Activated CD4-positive, alpha-beta T cell treated with anti-CD3 and anti-CD28 coated beads, Interleukin-2, Interleukin-6, amounts not matched to agents 100 ng/mL and 50 ng/mL, durations not matched to agents 16 hours and 8 hours (primary cell): ENCODE measurements around the gene ITSN2.
"Not testable (repeated sequence)": the region's sequence is repeated elsewhere in the genome, so short reads cannot be mapped to it uniquely, and the experiment has no call there.

Experiments used
- DNase-seq: peaks from one replicate; pipeline ENCODE4 v3.0.0-alpha.2; 2020

Gene ITSN2

DNA sequence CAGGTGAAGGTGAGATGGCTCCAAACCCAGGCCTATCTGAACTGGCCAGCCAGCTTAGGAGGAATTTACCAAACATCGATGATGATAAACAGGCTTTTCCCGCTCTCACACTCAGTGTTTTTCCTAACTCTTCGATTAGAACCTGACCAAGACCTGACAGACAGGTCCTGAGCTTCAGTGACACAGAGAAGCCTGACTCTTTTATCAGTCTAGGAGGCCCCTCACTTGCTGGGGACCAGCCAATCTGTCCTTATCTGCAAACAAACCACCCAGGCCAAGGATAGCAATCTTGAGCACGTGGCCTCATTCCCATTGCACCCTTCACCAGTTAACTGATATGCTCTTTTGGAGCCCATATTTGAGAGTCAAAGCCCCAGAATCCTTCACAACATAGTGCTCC lies 1.9 kb upstream of the ITSN2 start:
- DNase-seq, result no peak

- DNase-seq, result no peak
Observed at GRCh38 chr2:24360963-24361330, 611 bp upstream of the ITSN2 start.

DNA sequence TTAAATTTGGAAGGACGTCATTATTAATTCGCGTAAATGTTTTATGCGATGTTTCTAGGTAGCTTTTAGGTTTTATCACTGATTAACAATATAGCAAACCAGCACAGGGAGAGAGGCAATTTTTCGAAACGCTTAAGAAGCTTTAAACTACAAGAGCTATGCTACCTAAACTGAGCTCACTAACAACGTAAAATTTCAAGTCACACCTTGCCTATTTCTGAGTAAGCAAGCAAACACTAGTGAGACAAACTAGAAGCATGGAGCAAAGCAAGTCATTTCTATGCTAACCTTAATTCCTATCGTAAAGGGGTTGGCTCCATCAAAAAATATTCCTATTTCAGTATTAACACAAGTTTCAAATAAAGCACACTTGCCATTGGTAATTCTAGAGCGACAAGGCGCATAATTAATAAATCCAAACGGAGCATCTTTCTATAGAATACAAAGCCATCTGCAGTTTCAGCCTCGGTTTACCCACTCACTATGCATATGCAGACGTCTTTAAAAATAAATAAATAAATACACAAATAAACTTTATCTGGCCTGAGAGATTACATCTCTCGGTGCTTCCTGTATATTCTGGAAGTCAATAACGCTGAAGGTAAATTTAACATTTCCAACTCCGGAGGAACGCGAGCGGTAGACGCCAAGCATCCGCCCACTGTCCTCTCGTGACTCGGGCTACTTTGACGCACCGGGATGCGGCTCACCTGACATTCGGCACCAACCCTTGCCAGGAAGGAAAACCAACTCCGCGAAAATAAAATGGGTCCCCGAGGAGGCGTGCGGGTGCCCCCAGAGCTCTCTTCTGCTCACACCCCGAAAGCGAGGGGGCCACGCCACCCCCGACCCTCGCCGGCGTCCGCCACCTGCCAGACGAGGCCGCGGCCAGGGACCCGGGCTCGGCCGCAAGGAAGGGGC lies 947 bp downstream of the ITSN2 start:
- peak; percentile 52 for DNase-seq

DNA sequence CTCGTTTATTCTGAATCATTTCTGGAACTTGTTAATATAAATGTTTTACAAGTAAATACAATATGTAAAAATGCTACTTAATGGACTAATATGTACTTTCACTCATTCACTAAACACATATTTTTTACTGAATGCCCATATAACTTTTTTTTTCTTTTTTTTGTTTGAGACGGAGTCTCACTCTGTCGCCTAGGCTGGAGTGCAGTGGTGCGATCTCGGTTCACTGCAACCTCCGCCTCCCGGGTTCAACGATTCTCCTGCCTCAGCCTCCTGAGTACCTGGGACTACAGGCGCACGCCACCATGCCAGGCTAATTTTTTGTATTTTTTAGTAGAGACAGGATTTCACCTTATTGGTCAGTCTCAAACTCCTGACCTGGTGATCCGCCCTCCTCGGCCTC lies 2.6 kb downstream of the ITSN2 start:
- DNase-seq, result not testable (repeated sequence)

DNA sequence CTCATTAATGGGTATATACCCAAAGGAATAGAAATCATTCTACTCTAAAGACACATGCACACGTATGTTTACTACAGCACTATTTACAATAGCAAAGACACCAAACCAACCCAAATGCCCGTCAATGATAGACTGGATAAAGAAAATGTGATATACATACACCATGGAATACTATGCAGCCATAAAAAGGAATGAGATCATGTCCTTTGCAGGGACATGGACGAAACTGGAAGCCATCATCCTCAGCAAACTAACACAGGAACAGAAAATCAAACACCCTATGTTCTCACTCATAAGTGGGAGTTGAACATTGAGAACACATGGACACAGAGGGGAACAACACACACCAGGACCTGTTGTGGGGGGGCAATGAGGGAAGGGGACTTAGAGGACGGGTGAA lies 3.2 kb downstream of the ITSN2 start:
- DNase-seq, result not testable (repeated sequence)

DNA sequence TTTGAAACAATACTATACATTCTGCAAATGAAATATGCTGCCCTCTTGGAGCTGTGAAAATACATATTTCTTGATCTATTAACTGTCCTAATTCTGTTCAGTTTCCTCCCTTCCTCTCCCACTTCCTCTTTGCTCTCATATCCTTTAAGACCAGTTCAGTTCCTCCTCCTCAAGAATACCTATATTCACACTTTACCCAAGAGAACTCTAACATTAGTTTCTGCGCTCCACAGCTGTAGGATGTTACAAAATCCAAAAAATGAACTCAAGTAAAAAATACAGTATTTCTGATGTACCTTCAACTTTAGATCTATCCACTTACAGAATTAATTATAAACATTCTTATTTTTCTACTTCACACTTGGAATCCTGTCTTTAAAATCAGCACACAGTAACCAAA lies 5.4 kb downstream of the ITSN2 start:
- no peak for DNase-seq

GRCh38 chr2:24354395-24354794 lies 5.9 kb downstream of the ITSN2 start:
- DNase-seq, result no peak

DNA sequence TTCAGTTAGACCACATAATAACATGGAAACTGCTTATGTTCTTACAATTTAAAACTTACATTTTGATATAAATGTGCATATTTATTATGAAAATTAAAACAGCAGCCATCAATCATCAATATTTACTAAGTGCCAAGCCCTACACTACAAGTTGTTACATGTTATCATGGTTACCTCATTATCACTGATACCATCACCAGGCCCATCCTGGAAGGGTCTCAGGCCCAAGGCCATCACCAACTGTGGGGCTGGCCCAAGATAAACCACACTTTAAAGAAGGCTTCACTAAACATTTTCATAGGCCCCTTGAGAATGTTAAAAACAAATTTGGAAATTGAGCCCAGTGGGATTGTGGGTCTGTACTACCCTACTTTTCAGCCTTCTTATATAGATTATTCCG lies 6.4 kb downstream of the ITSN2 start:
- DNase-seq, result no peak

GRCh38 chr2:24353364-24353763 lies 7.0 kb downstream of the ITSN2 start:
- no peak for DNase-seq

GRCh38 chr2:24352664-24353063 lies 7.7 kb downstream of the ITSN2 start:
- no peak for DNase-seq

DNA sequence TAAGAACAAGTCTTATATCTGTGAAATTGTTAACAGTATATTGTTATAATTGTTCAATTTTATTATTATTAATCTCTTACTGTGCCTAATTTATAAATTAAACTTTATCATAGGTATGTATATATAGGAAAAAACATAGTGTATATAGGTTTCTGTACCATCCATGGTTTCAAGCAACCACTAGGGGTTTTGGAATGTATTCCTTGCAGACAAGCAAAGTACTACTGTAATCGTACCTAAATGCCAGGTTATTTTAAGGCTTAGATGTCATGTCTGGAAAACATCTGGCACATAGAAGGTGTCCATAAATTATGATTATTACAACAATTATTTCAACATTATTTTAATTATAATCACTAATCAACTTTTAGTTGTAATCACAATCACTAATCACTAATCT lies 8.4 kb downstream of the ITSN2 start:
- DNase-seq, result no peak

DNA sequence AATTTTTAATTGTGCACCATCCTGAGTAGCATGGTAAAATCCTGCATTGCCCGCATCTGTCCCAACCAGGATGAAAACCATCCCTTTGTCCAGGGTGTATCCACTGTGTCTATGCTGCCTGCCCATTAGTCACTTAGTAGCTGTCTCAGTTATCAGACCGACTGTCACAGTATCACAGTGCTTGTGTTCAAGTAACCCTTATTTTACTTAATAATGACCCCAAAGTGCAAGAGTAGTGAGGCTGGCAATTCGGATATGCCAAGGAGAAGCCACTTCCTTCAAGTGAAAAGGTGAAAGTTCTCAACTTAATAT lies 8.8 kb downstream of the ITSN2 start:
- DNase-seq, result no peak

DNA sequence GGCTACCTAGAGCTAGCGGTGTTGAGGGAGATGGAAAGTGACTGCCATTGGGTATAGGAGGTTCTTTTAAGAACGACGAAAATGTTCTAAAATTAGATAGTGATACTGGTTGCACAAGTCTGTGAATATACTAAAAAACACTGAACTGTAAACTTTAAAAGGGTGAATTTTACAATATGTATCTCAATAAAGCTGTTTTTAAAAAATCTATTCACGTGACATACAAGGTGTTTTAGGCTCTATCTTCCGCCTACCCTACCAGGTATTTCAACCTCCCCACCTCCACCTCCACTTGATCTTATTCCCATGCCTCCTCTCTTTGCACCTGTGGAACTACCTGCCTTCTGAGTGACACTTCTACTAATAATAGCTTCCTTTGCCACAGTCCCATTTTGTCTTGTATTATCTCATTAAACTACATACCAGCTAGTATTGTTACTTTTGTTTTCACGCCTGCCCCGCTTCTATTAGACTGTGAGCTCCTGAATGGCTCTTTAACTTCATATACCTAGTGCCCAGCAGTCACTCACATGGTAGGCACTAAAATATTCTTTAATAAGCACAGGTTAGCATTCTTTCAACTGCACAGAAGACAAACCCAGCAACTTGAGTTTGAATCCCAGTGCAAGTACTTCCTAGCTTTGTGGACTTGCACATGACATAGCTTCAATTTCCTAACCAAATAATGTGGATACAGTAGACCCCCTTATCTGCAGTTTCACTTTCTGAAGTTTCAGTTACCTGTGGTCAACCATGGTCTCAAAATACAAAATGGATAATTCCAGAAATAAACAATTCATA lies 9.3 kb downstream of the ITSN2 start:
- DNase-seq, result no peak

GRCh38 chr2:24349097-24349496 lies 11.2 kb downstream of the ITSN2 start:
- DNase-seq, result no peak

DNA sequence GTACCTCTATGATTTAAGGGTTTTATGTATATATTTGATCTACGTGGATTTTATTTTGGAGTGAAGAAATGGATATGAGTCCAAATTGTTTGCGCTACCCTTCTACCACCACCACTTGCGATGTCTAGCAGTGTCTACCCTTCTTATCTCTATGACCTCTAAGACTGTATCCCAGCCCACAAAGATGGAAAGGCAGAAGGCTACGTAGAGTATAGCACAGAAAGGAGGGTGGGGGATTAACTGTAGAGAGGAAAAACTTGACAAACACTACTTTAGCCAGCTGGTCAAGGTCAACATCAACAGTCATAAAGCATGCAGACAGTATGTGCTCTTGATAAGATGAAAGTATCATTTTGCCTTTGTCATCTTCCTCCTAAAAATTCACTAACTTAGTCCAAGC lies 14.4 kb downstream of the ITSN2 start:
- DNase-seq, result no peak

GRCh38 chr2:24343225-24343882 lies 17.0 kb downstream of the ITSN2 start:
- no peak for DNase-seq

- DNase-seq, result no peak
Observed at GRCh38 chr2:24342110-24342910, 18.0 kb downstream of the ITSN2 start.

GRCh38 chr2:24339856-24340262 lies 20.5 kb downstream of the ITSN2 start:
- no peak for DNase-seq

DNA sequence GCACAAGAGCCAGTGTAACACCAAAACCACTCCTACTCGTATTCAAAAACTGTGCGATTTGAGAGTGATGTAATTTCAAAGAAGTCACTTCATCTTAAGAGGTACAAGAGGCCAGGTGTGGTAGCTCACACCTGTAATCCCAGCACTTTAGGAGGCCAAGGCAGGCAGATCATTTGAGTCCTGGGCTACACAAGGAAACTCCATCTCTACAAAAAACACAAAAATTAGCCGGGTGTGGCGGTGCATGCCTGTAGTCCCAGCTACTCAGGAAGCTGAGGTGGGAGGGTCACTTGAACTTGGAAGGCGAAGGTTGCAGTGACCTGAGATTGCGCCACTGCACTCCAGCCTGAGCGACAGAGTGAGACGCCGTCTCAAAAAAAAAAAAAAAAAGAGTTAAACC lies 21.2 kb downstream of the ITSN2 start:
- not testable (repeated sequence) for DNase-seq

GRCh38 chr2:24337890-24338289 lies 22.4 kb downstream of the ITSN2 start:
- DNase-seq, result no peak

GRCh38 chr2:24336811-24337210 lies 23.5 kb downstream of the ITSN2 start:
- no peak for DNase-seq

GRCh38 chr2:24334245-24334633 lies 26.1 kb downstream of the ITSN2 start:
- DNase-seq, result no peak
